ENCODE data around the gene PHLPP1. TPM values are rescaled to one million over a fixed set of nuclear protein-coding genes. Genes with fewer than 3 reads are reported as not detected.

Gene PHLPP1
- total RNA-seq, 1 donor from 2014 or later: 3.4 TPM

GRCh38 chr18:62754026-62754425 lies 38.7 kb downstream of the PHLPP1 start:
- no peak for TF ChIP-seq CTCF (IDR thresholded peaks at IDR 0.05; ENCODE audit: insufficient read depth, low read length, severe bottlenecking)
- no peak for DNase-seq (ENCODE audit: low read depth)
- Histone ChIP-seq H3K27me3 (ENCODE audit: control insufficient read depth, insufficient read depth, low read length) (no peaks in the 10 kb centered on the region), H3K36me3 (ENCODE audit: control insufficient read depth, insufficient read depth, low read length) (no peaks in the 10 kb centered on the region), H3K4me3 (ENCODE audit: low read depth, low read length) (no peak overlapping the region)
- FAIRE-seq: peak; percentile 60

- no peak overlapping the region for H3K4me3 ChIP-seq (ENCODE audit: low read depth, low read length)
- TF ChIP-seq CTCF (IDR thresholded peaks at IDR 0.05; ENCODE audit: insufficient read depth, low read length, severe bottlenecking): no peak
- no peaks in the 10 kb centered on the region for H3K36me3 ChIP-seq (ENCODE audit: control insufficient read depth, insufficient read depth, low read length)
- no peaks in the 10 kb centered on the region for H3K27me3 ChIP-seq (ENCODE audit: control insufficient read depth, insufficient read depth, low read length)
- DNase-seq (ENCODE audit: low read depth) (no peak), FAIRE-seq (no peak)
Observed at GRCh38 chr18:62755454-62755853, 40.1 kb downstream of the PHLPP1 start.

GRCh38 chr18:62755946-62756345 lies 40.6 kb downstream of the PHLPP1 start:
- DNase-seq (ENCODE audit: low read depth) (peak; percentile 72), FAIRE-seq (no peak)
- TF ChIP-seq CTCF (IDR thresholded peaks at IDR 0.05; ENCODE audit: insufficient read depth, low read length, severe bottlenecking): no peak
- H3K4me3 ChIP-seq (ENCODE audit: low read depth, low read length): no peak overlapping the region
- H3K36me3 ChIP-seq (ENCODE audit: control insufficient read depth, insufficient read depth, low read length): no peaks in the 10 kb centered on the region
- no peaks in the 10 kb centered on the region for H3K27me3 ChIP-seq (ENCODE audit: control insufficient read depth, insufficient read depth, low read length)

GRCh38 chr18:62757399-62758010 lies 42.2 kb downstream of the PHLPP1 start:
- peak; percentile 62 for FAIRE-seq
- Histone ChIP-seq H3K36me3 (ENCODE audit: control insufficient read depth, insufficient read depth, low read length) (no peaks in the 10 kb centered on the region), H3K4me3 (ENCODE audit: low read depth, low read length) (no peak overlapping the region), H3K27me3 (ENCODE audit: control insufficient read depth, insufficient read depth, low read length) (no peaks in the 10 kb centered on the region)
- no peak for TF ChIP-seq CTCF (IDR thresholded peaks at IDR 0.05; ENCODE audit: insufficient read depth, low read length, severe bottlenecking)
- peak; percentile 45 for DNase-seq (ENCODE audit: low read depth)

GRCh38 chr18:62758591-62758990 lies 43.2 kb downstream of the PHLPP1 start:
- no peak for FAIRE-seq
- Histone ChIP-seq H3K36me3 (ENCODE audit: control insufficient read depth, insufficient read depth, low read length) (no peaks in the 10 kb centered on the region), H3K27me3 (ENCODE audit: control insufficient read depth, insufficient read depth, low read length) (no peaks in the 10 kb centered on the region), H3K4me3 (ENCODE audit: low read depth, low read length) (no peak overlapping the region)
- TF ChIP-seq CTCF (IDR thresholded peaks at IDR 0.05; ENCODE audit: insufficient read depth, low read length, severe bottlenecking): no peak
- DNase-seq (ENCODE audit: low read depth): no peak
